Uterus (tissue), 4 donors: ENCODE measurements around the gene SYNE1. TPM values are rescaled to one million over a fixed set of nuclear protein-coding genes. Genes with fewer than 3 reads are reported as not detected.

Experiments
- DNase-seq, 2 donors: peaks; one replicate each; pipeline ENCODE4 v3.0.0-alpha.2; 2019 to 2020
- H3K27ac ChIP-seq, 2 donors: fragments of 200-600 bp; sonication (generic); 1 replicate in 1 of 2; 2 replicates in 1 of 2; pipeline ENCODE4 v1.5.1; 2016 to 2018
- H3K27me3 ChIP-seq, 2 donors: fragments of 200-600 bp; sonication (generic); one replicate each; pipeline ENCODE4 v1.5.1; 2018 to 2019; ENCODE audit warnings: control low read depth in 1 of 2
- H3K36me3 ChIP-seq, 2 donors: fragments of 200-600 bp; sonication (generic); one replicate each; pipeline ENCODE4 v1.5.1; 2019; ENCODE audit warnings: control low read depth in 1 of 2
- H3K4me1 ChIP-seq, 2 donors: fragments of 200-600 bp; sonication (generic); one replicate each; pipeline ENCODE4 v1.5.1; 2018 to 2019; ENCODE audit warnings: control low read depth in 1 of 2
- H3K4me3 ChIP-seq, 2 donors: fragments of 200-600 bp; sonication (generic); 1 replicate in 1 of 2; 2 replicates in 1 of 2; pipeline ENCODE4 v1.5.1; 2018 to 2019; ENCODE audit warnings: mild to moderate bottlenecking in 1 of 2
- H3K9me3 ChIP-seq, 2 donors: fragments of 200-600 bp; sonication (generic); one replicate each; pipeline ENCODE4 v1.5.1; 2019; ENCODE audit warnings: control low read depth in 1 of 2
- POLR2A ChIP-seq, 2 donors: fragments of 450-650 bp; IDR thresholded peaks; one replicate each; pipeline ENCODE4 v1.6.1; 2016; ENCODE audit warnings: antibody characterized with exemption in 2 of 2, mild to moderate bottlenecking in 1 of 2, moderate library complexity in 1 of 2
- intact Hi-C: fragments of 100-400 bp; cut with DNase I; formaldehyde crosslinking; loops from one replicate; pipeline ENCODE4 v1.15.1; 2023; ENCODE audit warnings: low total_unique reads
- total RNA-seq, 4 donors: library from RNA; depleted of rRNA in 3 of 4; stranded (reverse); fragments of >200 nt in 3 of 4; gene quantifications; one replicate each; pipeline versions ENCODE4 v1.1.0 to v1.2.4, GENCODE V29; 2014 to 2023
- TF ChIP-seq, protein P1 (sequence below), 4 experiments: fragments of 200-600 bp in 2 of 4; fragments of 450-650 bp in 2 of 4; sonication (generic) in 2 of 4; IDR thresholded peaks; one replicate each; pipeline ENCODE4 v1.5.1; 2016 to 2019; ENCODE audit warnings: antibody characterized with exemption in 4 of 4, mild to moderate bottlenecking in 2 of 4, moderate library complexity in 1 of 4
- donor health status: DM: yes; HTN: yes; CAD: no.

The SYNE1 gene
- total RNA-seq, 4 donors from 2014 or later: 134 to 339 (median 181) TPM

DNA sequence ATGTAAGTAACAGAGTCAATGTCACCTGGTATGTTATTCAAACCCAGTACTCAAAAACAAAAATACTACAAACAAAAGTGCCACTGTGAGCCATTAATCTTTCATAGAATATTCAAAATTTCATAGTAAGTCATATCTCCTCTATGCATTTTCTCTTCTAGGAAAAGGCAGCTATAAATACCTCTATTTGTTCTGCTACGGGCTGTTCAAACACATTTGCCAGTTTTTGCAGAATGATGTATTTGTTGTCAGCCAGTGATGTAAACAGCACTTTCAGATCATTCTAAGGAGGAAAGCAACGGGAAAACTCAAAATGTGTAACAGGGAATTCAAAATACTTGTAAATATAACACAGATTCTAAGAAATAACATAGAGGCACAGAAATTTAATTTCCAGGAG is 388.2 kb downstream of the SYNE1 start:
- no peaks in the 10 kb centered on the region for H3K36me3 ChIP-seq
- intact Hi-C loops: no loop called here
- peaks cover 4 to 17% of the 10 kb centered on the region in 2 donors for H3K4me1 ChIP-seq
- TF ChIP-seq, protein P1, sequence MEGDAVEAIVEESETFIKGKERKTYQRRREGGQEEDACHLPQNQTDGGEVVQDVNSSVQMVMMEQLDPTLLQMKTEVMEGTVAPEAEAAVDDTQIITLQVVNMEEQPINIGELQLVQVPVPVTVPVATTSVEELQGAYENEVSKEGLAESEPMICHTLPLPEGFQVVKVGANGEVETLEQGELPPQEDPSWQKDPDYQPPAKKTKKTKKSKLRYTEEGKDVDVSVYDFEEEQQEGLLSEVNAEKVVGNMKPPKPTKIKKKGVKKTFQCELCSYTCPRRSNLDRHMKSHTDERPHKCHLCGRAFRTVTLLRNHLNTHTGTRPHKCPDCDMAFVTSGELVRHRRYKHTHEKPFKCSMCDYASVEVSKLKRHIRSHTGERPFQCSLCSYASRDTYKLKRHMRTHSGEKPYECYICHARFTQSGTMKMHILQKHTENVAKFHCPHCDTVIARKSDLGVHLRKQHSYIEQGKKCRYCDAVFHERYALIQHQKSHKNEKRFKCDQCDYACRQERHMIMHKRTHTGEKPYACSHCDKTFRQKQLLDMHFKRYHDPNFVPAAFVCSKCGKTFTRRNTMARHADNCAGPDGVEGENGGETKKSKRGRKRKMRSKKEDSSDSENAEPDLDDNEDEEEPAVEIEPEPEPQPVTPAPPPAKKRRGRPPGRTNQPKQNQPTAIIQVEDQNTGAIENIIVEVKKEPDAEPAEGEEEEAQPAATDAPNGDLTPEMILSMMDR (IDR thresholded peaks at IDR 0.05): no peak
- no peak for TF ChIP-seq POLR2A (IDR thresholded peaks at IDR 0.05)
- H3K9me3 ChIP-seq: no peaks in the 10 kb centered on the region
- no peak for DNase-seq
- peak overlapping the region; percentile 82 to 85 for H3K27ac ChIP-seq
- H3K4me3 ChIP-seq: no peak overlapping the region
- no peaks in the 10 kb centered on the region for H3K27me3 ChIP-seq

DNA sequence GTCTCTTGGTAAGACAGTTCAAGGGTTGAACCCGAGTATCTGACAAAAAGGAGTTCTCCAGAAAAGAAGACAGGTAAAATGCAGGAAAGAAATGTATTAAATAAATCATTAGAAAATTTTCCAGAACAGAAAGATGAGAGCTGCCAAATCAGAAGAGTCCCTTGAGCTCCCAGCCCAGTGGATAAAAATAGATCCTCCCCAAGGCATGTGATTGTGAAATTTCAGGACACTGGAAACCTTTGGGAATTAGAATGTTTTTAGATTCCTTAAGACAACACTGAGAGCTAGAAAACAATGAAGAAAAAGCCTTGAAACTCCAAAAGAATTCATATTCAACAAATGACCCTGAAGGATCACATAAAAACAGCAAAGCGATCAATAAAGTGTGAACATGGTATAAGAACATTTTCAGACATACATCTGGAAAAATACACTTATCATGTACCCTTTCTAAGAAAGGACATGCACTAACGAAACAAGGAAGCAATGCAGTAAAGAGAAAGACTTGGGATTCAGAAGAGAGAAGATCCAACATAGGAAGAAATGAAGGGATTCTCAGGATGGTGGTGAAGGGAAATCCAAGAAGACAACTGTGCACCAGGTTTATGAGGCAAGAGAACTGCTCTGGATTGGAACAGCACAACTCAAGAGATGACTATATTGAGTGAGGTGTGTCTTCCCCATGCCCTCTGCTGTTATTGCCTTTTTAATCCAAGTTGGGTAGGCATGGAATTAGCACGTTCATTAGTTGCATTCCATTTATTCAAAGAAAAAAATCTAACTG is 390.4 kb downstream of the SYNE1 start:
- Histone ChIP-seq H3K9me3 (no peaks in the 10 kb centered on the region), H3K36me3 (no peaks in the 10 kb centered on the region), H3K27me3 (no peaks in the 10 kb centered on the region), H3K4me1 (peaks cover 8 to 35% of the 10 kb centered on the region in 2 donors), H3K27ac (peak overlapping the region; percentile 82 to 85), H3K4me3 (no peak overlapping the region)
- no peak for TF ChIP-seq POLR2A (IDR thresholded peaks at IDR 0.05)
- TF ChIP-seq, protein P1 (IDR thresholded peaks at IDR 0.05): no peak
- no peak for DNase-seq
- intact Hi-C loops: no loop called here

DNA sequence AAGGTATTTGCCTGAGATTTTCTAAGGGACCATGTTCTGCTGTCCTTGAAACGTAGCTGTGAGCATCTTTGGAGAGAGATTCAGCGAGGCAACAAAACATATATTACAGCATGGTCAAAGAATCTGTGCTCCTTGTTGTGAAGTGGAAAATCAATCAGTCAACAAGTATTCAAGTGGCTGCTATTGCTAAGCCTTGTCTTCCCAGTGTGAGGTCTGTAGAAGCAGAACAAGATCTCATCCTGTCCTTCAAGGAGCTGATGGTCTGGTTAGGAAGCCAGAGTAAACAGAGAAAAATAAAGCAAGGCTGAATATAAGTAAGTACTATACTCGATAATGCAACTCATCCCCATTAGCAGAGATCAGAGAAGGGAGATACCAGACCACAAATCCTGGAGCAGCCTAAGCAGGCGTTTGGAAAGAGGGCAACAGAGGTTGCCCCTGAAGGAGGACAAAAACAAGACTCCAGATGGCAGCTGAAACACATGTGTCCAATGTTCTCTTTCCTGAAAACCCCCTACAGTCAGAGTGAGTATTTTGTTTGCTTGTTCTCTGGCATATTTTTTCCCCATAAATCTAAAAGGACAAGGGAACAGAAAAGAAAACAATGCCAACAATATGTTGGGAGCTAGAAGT is 392.0 kb downstream of the SYNE1 start:
- Histone ChIP-seq H3K4me3 (no peak overlapping the region), H3K36me3 (no peaks in the 10 kb centered on the region), H3K9me3 (no peaks in the 10 kb centered on the region), H3K4me1 (peaks cover 8 to 35% of the 10 kb centered on the region in 2 donors), H3K27ac (peak overlapping the region; percentile 82 to 85), H3K27me3 (no peaks in the 10 kb centered on the region)
- TF ChIP-seq, protein P1 (IDR thresholded peaks at IDR 0.05): no peak
- no peak for TF ChIP-seq POLR2A (IDR thresholded peaks at IDR 0.05)
- no peak for DNase-seq
- intact Hi-C loops: no loop called here

DNA sequence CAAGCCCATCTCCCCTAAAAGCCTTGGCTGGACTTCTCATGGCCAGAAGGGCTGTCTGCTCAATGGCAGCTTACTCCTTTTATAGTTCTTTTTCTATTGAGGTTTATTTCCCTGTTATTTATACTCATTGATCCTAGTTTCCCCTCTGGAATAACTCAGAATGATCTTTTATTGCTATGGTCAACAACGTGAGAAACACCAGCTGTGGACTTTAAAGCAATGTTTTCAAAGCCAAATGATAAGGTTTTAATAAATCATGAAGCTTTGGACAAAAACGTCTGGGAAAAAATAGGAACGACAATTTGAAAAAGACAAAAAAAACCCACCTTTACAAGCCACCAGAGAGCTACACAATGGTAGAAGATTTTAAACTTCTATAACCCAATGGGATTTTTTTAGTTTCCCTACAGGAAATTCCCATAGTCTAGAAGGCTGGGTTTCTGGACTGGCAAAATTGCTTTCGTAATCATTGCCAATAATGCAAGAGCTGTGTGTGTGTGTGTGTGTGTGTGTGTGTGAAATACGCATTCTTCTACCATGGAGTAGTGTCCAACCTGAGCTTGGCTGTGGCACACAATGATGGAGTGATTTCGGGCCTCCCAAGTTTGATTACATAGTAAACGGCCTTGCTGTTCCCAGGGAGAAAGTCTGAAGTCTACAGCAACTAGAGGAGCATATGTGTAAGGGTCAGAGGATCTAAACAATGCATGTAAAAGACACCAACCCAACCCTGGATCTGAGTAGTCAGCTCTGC is 396.0 kb downstream of the SYNE1 start:
- Histone ChIP-seq H3K27ac (peak overlapping the region; percentile 82 to 85), H3K4me1 (peaks cover 8 to 36% of the 10 kb centered on the region in 2 donors)
- intact Hi-C loops: no loop called here

More for the DNA sequence above, 396.0 kb downstream of the SYNE1 start:
- H3K27me3 ChIP-seq: no peaks in the 10 kb centered on the region
- H3K9me3 ChIP-seq: no peaks in the 10 kb centered on the region
- H3K4me3 ChIP-seq: no peak overlapping the region
- DNase-seq: peak in 1 of 2 donors; percentile 39
- TF ChIP-seq POLR2A (IDR thresholded peaks at IDR 0.05): no peak
- TF ChIP-seq, protein P1 (IDR thresholded peaks at IDR 0.05): no peak
- no peaks in the 10 kb centered on the region for H3K36me3 ChIP-seq
